GM21619 (cell line): Measurements from ENCODE around the gene AADACL3.
"Not testable (repeated sequence)": the region's sequence is repeated elsewhere in the genome, so short reads cannot be mapped to it uniquely, and the experiment has no call there.

Experiments used
- ATAC-seq: cut with Tn5 transposase; IDR thresholded peaks from one replicate; pipeline ENCODE4 v1.9.1; 2021; ENCODE audit not compliant: unreplicated experiment

The AADACL3 gene, protein sequence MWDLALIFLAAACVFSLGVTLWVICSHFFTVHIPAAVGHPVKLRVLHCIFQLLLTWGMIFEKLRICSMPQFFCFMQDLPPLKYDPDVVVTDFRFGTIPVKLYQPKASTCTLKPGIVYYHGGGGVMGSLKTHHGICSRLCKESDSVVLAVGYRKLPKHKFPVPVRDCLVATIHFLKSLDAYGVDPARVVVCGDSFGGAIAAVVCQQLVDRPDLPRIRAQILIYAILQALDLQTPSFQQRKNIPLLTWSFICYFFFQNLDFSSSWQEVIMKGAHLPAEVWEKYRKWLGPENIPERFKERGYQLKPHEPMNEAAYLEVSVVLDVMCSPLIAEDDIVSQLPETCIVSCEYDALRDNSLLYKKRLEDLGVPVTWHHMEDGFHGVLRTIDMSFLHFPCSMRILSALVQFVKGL

DNA sequence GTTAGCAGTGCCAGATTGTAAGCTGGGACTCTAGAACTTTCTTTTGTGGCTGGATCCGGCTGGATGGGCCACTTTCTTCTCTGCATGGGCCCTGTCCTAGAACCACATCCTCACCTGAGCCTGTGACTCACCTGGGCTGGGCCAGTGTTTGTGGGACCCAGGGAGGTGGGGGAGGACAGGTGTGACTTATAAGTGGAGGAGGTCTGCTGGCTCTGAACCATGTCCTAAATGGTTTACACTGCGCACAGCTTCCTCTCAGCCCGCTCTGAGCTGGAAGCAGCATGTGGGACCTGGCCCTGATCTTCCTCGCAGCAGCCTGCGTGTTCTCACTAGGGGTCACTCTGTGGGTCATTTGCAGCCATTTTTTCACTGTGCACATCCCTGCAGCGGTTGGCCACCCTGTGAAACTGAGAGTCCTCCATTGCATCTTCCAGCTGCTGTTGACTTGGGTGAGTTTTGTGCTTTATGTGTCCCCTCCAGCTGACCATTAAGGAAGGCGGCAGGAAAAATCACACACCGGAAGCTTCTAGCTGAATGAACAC, at the start of gene AADACL3:
AADACL3 (plus strand) TSS at position 215 of the 542 bp plus-strand sequence; CDS start at position 282, 67 bp downstream.
- ATAC-seq = no peak

DNA sequence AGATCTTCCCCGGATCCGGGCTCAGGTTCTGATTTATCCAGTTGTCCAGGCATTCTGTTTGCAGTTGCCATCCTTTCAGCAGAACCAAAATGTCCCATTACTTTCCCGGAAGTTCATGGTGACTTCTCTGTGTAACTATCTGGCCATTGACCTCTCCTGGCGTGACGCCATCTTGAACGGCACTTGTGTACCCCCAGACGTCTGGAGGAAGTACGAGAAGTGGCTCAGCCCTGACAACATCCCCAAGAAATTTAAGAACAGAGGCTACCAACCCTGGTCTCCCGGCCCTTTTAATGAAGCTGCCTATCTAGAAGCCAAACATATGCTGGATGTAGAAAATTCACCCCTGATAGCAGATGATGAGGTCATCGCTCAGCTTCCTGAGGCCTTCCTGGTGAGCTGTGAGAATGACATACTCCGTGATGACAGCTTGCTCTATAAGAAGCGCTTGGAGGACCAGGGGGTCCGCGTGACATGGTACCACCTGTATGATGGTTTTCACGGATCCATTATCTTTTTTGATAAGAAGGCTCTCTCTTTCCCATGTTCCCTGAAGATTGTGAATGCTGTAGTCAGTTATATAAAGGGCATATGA, 49.7 kb upstream of the AADACL3 start:
- ATAC-seq = no peak

DNA sequence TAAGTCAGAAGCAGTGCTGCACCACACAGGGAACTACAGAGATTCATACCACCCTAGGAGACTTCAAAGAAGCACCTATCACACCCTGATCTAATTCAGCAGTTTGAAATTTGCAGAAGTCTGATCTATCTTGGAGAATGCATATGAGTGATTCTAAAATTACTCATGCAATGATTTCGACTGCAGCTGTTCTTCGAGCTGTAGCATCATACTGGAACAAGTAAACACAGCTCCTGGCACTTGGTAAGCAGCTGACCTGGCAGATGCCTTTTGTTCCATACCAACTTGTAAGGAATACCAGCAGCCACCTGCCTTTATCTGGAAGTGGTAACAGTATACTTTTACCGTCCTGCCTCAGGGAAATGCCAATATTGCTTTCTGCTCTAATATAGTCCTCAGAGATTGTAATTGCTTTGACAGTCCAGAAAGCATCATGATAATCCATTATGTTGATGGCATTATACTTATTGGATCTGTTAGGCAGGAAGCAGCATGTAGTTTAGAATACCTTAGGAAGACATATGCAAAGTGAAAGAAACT, 46.3 kb upstream of the AADACL3 start:
- no peak for ATAC-seq

DNA sequence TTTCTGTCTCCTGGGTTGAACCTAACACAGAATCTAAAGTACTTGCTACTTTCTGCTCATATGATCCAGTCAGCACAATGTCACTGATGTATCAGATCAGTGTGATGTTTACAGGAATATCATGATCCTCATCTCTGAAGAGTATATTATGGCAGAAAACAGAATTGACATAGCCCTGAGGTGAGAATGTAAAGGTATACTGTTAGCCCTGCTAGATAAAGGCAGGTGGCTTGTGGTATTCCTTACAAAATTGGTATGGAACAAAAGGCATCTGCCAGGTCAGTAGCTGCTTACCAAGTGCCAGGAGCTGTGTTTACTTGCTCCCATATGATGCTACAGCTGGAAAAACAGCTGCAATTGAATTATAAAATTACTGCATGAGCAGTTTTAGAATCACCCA, 41.6 kb upstream of the AADACL3 start:
- no peak for ATAC-seq

DNA sequence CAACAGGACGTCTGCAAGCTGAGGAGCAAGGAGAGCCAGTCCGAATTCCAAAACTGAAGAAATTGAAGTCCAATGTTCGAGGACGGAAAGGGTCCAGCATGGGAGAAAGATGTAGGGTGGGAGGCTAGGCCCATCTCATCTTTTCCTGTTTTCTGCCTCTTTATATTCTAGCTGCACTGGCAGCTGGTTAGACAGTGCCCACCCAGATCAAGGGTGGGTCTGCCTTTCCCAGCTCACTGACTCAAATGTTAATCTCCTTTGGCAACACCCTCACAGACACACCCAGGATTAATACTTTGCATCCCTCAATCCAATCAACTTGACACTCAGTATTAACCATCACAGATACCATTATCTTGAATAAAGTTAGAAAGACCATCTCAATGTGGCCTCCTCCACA, 39.8 kb upstream of the AADACL3 start:
- ATAC-seq = not testable (repeated sequence)

DNA sequence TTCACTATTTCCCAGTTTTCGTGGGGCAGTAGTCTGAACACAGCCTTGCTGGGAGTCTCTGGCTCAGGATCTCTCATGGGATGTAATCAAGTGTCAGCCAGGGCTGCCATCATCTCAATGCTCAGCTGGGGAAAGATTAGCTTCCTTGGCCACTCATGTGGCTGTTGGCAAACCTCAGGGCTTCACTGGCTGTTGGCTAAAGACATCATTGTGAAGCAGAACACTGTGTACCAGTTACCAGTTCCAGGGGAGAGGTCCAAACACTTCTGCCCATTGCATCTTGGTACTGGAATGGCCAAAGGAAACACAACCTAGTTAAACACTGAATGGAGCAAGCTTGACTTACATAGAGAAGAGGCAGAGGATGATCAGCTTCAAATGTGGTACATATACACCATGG, 38.3 kb upstream of the AADACL3 start:
- no peak for ATAC-seq

DNA sequence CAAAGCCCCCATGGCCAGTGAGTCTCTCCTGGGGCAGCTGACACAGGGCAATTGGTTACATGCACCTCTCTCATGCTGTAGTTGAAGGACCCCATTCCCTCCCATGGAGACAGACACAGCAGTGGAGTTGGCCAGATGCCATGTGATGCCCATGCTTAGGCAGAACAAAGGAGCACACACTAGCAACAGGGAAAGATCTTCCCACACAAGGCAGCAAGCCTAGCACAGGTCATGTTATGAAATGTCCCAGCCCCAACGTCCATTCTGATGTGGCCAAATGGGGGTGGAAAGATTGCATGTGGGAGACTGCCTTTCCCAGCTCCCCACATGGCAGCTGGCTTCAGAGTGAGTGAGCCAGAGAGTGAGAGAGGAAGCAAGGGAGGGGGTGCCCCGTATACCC, 37.6 kb upstream of the AADACL3 start:
- no peak for ATAC-seq

DNA sequence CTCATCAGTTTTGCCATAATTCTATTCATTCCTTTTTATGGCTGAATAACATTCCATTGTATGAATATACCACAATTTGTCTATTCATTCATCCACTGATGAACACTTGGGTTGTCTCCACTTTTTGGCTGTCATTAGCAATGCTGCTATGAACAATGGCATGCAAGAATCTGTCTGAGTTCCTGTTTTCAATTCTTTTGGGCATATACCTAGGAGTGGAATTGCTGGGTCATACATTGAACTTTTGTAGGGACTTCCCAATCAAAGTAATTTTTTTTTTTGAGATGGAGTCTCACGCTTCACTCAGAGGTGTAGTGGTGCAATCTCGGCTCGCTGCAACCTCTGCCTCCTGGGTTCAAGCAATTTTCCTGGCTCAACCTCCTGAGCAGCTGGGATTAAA, 37.1 kb upstream of the AADACL3 start:
- ATAC-seq = no peak

DNA sequence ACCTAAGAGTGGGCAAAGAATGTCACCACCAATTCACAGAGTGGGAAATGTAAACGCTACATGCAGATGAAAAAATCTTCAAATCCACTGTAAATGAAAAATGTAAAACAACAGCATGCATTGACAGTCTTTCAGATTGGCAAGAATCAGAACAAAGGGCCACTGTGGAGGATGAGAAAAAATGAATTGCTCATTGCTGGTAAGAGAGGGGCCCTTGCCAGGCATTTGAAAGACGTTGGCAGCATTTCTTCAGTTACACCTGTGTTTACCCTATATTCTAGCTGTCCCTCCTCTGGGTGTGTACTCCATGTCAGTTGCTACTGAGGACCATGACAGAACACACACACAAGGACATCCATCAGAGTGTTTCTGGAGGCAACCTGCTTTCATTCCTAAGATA, 25.8 kb upstream of the AADACL3 start:
- ATAC-seq = no peak

DNA sequence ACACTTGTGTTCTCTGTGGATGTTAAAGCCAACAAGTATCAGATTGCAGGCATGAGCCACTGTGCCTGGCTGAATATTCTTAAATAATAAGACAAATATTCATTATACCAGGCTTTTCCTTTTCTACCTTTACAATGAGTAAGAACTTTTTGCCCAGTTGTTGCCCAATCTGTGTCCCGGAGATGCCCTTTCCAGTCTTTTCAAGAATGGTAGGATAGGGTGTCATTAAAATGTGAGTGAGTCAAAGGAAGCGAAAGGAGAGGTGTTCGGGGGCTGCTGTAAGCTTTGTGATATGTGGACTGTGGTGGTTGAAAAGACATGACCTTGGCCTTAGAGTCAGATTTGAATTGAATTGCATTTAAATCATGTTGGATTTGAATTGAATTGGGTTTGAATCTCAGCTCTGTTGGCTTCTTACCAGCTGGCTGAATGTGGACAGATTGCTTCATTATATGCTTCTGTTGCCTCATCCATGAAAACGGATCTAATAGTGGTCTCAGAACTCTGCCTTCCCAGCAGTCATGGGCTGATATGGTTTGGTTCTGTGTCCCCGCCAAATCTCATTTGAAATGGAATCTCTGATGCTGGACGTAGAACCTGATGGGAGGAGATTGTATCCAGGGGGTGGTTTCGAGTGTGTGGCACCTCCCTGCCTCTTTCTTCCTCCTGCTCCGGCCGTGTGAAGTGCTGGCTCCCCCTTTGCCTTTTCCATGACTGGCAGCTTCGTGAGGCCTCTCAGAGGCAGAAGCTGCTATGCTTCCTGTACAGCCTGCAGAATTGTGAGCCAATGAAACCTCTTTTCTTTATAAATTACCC, 22.7 kb upstream of the AADACL3 start:
- ATAC-seq = no peak

DNA sequence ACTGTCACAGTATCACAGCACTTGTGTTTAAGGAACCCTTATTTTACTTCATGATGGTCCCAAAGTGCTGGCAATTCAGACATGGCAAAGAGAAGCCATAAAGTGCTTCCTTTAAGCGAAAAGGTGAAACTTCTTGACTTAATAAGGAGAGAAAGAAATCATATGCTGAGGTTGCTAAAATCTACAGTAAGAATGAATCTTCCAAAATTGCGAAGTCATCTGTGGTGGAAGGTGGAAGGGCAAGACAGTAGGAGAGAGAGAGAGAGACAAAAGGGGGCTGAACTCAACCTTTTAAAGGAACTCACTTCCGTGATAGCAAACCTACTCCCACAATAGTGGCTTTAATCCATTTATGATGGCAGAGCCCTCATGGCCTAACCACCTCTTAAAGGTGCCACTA, 19.3 kb upstream of the AADACL3 start:
- no peak for ATAC-seq

DNA sequence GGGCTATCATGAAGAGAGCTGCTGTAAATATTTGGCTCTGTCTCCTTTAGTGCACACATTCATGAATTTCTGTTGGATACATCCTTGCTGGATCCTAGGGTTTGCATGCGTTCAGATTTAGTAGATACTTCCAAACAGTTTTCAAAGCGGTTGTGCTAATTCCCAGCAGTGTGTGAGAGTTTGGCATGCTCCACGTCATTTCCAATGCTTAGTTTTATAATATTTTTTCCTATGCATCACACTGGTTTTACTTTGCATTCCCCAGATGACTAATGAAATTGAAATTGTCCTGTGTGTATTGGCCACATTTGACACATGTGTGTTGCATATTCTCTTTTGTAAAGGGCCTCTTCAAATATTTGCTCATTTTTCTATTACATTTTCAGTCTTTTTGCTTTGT, 18.5 kb upstream of the AADACL3 start:
- ATAC-seq = no peak

DNA sequence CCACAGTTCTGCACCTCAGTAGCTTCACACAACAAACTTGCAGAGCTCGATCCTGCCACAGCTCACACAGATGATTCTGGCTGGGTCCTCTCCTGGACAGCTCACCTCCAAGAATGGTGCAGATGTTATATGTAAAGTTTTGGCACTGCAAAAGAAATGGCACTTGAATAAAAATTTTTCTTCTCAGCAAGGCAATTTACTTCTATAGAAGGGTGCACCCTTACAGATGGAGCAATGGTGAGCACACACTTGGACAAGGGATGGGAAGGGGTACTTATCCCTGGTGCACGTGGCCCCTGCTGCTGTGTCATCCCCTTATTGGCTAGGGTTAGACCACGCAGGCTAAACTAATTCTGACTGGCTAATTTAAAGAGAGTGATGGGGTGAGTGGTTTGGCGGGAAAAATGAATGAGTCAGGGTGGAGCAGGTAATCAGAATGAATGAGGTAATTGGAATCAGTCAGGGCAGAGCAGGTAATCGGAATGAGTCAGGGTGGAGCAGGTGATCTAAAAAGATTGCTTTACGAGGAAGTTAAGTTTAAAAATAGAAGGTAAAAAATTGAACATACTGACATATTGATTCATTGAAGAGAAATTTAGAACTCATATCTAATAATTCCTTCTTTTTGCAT, 12.0 kb upstream of the AADACL3 start:
- no peak for ATAC-seq

DNA sequence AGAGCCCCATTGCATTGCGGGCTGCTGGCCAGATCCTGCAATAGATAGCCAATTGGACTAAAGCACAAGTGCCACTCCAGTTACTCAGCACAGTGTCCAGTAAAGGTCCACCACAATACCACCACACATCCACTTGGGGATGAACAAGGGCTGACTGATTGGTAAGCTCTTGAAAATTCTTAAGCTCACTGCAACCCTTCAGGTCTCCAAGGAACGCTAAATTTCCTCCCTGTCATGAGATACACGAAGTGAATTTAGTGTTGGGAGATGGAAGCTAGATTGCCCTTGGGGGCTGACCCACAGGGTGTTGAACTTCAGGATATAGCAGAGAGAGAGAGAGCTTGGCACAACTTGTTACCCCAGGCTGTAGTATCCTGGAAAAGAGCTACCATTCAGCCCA, 9.8 kb upstream of the AADACL3 start:
- no peak for ATAC-seq

DNA sequence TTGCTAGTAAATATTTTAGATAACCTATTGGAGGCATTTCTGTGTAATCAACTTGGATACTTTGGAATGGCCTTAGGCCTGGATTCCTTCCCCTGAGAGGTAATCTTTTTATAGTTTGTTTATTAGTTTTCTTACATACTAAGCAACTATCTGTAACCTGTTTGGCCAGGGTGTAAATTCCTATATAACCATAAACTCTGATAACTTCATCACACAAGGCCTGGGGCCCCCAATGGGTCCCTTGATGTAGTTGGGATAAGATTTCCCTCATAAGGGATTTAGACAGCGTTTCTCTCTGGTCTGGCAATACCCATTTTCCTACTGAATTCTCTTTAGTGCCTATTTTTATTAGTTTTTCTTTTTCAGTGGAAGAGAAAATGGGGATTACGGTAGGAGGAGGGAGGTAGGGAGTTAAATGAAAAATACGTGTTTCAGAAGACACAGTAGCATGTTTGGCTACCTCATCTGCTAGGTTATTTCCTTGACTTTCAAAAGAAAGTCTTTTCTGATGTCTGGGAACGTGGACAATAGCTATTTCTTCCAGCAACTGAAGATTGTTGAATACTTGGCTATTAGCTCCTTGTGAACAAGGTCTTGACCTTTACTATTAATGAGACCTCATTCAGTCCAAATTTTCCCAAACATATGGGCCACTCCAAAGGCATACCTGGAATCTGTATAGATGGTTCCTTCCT, 7.4 kb upstream of the AADACL3 start:
- no peak for ATAC-seq

DNA sequence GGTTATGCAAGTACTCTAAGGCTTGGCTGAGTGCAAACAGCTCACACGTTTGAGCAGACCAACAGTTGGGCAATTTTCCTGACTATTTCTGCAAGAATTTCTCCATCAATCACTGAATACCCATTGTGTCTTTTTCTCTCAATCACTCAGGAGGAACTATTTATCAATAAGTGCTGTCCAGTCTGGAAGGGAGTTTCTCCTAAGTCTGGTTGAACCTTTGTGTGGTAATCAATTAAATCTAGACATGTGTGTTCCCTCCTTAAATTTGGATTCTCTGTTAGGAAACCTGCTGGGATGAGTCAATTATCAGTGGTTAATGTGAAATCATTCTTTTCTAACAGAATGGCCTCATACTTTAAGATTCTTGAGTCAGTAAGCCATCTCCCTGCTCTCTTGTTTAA, 6.8 kb upstream of the AADACL3 start:
- no peak for ATAC-seq

DNA sequence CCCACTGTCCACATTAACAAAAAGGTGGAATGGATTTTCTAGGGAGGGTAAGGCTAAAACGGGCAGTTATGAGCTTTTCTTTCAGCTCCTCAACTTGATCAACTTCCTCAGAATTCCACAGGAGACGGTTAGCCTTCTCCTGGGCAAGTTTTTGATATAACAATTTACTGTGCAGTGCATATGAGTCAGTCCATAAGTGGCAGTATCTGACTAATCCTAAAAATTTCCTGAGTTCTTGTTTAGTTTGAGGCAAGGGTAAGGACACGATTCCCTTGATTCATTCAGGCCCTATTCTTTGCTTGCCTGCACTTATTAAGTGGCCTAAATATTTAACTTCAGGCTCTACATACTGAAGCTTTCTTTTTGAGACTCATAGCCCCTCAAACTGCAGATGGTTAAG, 6.2 kb upstream of the AADACL3 start:
- ATAC-seq = no peak

DNA sequence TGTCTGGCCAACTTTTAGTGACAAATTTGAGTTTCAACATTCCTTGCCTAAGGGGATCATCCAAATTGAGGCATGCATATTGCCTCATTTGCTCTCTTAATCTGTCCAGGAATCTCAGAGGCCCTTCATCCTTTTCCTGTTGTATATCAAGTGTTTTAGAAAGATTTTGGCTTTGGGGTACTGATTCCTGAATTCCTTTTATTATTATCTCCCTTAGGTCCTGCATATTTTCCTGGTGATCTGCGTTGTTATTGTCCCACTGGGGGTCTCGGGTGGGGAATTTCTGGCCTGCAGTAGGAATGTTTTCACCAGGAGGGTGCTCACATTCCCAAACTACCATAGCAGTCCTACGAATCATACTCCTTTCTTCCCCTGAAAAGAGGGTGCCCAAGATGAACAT, 4.4 kb upstream of the AADACL3 start:
- ATAC-seq = no peak

DNA sequence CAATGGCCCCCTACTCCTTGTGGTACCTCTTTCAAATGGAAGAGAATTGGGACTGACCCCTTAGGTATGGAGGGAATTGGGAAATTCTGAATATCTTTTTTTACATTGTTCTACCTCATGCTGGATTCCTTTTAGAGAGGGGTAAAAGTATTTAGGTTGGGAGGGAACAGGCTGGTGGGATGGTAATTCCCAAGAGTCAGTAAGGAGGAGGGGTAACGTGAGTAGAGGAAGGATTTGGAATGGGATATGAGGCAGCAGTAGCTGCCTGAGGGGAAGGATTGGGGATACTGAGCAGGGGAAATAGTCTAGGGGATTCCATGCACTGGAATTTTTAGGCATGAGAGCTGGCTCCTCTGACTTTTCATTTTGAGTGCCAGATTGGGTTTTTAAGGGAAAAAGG, 3.8 kb upstream of the AADACL3 start:
- ATAC-seq = no peak

DNA sequence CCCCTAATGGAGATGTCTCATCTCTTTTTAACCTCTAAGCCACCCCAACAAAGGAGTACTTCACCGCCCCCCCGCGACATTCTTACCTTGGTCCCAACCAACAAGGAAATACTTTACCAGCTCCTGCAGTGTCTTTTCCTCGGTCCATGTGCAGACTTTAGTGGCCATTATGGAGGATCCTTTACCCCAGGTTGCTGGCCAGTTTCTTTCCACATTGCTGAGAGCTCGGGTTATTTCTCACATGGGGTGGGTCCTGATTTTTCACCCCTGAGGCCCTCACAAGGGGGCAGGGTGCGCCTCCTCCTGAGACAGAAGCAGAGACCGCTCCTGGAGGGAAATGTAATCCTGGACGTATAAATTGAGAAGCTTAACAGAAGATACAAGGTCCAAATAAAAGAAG, 3.0 kb upstream of the AADACL3 start:
- ATAC-seq = no peak
